ENCODE data around the gene TSPAN18. TPM values are rescaled to one million over a fixed set of nuclear protein-coding genes. Genes with fewer than 3 reads are reported as not detected.

TSPAN18 gene
- total RNA-seq, 1 experiment from 2014 or later = 18.3 TPM

DNA sequence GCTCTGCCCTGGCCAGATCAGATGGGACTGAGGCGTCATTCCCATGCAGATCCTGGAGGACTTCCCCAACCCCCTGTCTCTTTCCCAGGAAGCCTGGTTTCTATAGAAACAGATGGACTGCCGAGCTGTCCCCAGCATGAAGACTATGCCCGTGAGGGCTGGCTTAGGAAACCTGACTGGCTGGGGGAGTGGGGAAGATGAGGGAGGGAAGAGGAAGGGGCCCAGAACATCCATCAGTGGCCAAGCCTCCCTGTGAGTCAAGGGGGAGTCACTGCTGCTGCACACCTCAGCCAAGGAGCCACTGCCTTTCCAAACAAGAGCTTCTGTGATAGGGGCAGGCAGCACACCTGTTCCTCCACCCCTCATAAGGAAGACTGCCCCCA is 218.1 kb downstream of the TSPAN18 start (continued):
- TF ChIP-seq, protein P1, sequence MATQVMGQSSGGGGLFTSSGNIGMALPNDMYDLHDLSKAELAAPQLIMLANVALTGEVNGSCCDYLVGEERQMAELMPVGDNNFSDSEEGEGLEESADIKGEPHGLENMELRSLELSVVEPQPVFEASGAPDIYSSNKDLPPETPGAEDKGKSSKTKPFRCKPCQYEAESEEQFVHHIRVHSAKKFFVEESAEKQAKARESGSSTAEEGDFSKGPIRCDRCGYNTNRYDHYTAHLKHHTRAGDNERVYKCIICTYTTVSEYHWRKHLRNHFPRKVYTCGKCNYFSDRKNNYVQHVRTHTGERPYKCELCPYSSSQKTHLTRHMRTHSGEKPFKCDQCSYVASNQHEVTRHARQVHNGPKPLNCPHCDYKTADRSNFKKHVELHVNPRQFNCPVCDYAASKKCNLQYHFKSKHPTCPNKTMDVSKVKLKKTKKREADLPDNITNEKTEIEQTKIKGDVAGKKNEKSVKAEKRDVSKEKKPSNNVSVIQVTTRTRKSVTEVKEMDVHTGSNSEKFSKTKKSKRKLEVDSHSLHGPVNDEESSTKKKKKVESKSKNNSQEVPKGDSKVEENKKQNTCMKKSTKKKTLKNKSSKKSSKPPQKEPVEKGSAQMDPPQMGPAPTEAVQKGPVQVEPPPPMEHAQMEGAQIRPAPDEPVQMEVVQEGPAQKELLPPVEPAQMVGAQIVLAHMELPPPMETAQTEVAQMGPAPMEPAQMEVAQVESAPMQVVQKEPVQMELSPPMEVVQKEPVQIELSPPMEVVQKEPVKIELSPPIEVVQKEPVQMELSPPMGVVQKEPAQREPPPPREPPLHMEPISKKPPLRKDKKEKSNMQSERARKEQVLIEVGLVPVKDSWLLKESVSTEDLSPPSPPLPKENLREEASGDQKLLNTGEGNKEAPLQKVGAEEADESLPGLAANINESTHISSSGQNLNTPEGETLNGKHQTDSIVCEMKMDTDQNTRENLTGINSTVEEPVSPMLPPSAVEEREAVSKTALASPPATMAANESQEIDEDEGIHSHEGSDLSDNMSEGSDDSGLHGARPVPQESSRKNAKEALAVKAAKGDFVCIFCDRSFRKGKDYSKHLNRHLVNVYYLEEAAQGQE (IDR thresholded peaks at IDR 0.05; ENCODE audit: low read depth) = no peak
- TF ChIP-seq POLR2AphosphoS5 (IDR thresholded peaks at IDR 0.05; ENCODE audit: low read depth, low read length) = no peak

DNA sequence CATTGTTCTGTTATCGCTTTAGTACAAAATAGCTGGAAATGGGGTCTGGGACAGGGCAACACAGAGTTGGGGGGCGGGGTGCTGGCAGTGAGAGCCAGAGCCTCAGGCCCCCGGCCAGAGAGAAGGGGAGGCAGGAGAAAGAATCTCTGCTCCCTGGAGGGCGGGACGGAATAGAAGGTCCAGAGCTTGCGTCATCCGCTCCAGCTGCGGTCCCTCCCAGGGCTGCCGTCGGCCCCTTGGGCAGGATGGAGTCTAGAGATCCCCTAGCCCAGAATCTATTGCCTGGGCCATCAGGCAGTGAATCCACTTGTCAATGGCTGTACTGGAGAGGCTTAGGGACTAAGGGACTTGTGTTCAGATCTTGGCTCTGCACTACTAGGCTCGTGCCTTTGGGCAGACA is 218.9 kb downstream of the TSPAN18 start:
- Histone ChIP-seq H3K4me3 (replicated peaks in 1 of 2; ENCODE audit: low read depth in 1 of 2, low read length in 2 of 2) (no peak overlapping the region), H4K20me1 (ENCODE audit: insufficient read depth) (no peaks in the 10 kb centered on the region), H3K27me3 (ENCODE audit: insufficient read depth, low read length) (no peaks in the 10 kb centered on the region), H3K4me1 (ENCODE audit: control insufficient read depth in 1 of 2, insufficient read depth in 2 of 2, low read length in 2 of 2) (peaks cover 3 to 11% of the 10 kb centered on the region in 2 experiments; a peak in 2 of 4 replicates), H3K4me2 (ENCODE audit: low read length) (no peak overlapping the region), H3K79me2 (ENCODE audit: insufficient read depth, low read length) (peaks cover 16% of the 10 kb centered on the region; the same call in 1 of the 2 replicates), H3K9me3 (ENCODE audit: control insufficient read depth in 1 of 2, insufficient read depth in 1 of 2, low read depth in 1 of 2, low read length in 2 of 2) (no peaks in the 10 kb centered on the region), H3K9ac (ENCODE audit: low read length) (no peak overlapping the region), H3K27ac (ENCODE audit: low read depth, low read length) (no peak overlapping the region), H3K9me2 (ENCODE audit: insufficient read depth) (no peaks in the 10 kb centered on the region), H3K36me3 (ENCODE audit: control insufficient read depth in 1 of 2, insufficient read depth in 2 of 2, low read length in 2 of 2) (no peaks in the 10 kb centered on the region), H2AFZ (ENCODE audit: low read depth, low read length, poor library complexity, severe bottlenecking) (no peak overlapping the region)
- ChIA-PET RAD21 (ENCODE audit: low non-redundant PET in 1 of 2, low total read pairs in 2 of 2, uncharacterized antibody in 2 of 2, unreplicated experiment in 2 of 2) (no interaction called here), POLR2A (no interaction called here), CTCF (interaction anchor here (0.6 kb wide), 1 partner anchor 19 kb away, joined by 3 read pairs; no protein-coding TSS in a partner anchor)
- BruUV-seq (replicated peaks) = no TSS peak
- intact Hi-C loops (cut with micrococcal nuclease) = no loop called here
- TF ChIP-seq CEBPB (IDR thresholded peaks at IDR 0.05; ENCODE audit: low read depth) (no peak), SP1 (IDR thresholded peaks at IDR 0.05; ENCODE audit: low read depth) (no peak), ZFX (IDR thresholded peaks at IDR 0.05) (no peak), FOSL1 (IDR thresholded peaks at IDR 0.05; ENCODE audit: low read depth) (no peak), CBX3 (IDR thresholded peaks at IDR 0.05; ENCODE audit: low read depth) (no peak), SIN3A (IDR thresholded peaks at IDR 0.05; ENCODE audit: low read depth) (no peak), YY1 (IDR thresholded peaks at IDR 0.05; ENCODE audit: extremely low read depth, insufficient replicate concordance, low read depth, low read length) (no peak)
- no peak for ATAC-seq
- no peak for DNase-seq (ENCODE audit: low read depth, low spot score)

All from HCT116 (cell line).